HEK293 (cell line): ENCODE measurements around the gene SYTL1.
A peak's percentile ranks its signal among the peaks of the same experiment; 100 is the strongest.

Experiments
- CTCF ChIA-PET: fragments of 350-600 bp; formaldehyde crosslinking; extraction: SDS; loops from one replicate; lab custom pipeline; 2021; ENCODE audit warnings: antibody characterized with exemption; lab: Yijun Ruan, JAX
- POLR2A ChIA-PET: fragments of 300-600 bp; formaldehyde crosslinking; extraction: SDS; loops from one replicate; lab custom pipeline; 2020; ENCODE audit warnings: antibody characterized with exemption, inconsistent platforms; lab: Yijun Ruan, JAX
- H3K27ac ChIP-seq: fragments of 200-500 bp; sonication (Bioruptor generic); 2 replicates; pipeline ENCODE4 v1.5.1; 2014; ENCODE audit warnings: low read depth, low read length, control low read depth, inconsistent platforms; ENCODE audit errors: extremely low read depth
- H3K36me3 ChIP-seq, 2 experiments: fragments of 200-500 bp in 1 of 2; sonication (Bioruptor generic) in 1 of 2; 1 replicate in 1 of 2; 2 replicates in 1 of 2; pipeline ENCODE4 v1.5.1; 2014 to 2017; ENCODE audit warnings: inconsistent platforms in 2 of 2, low read length in 2 of 2; ENCODE audit not compliant: control insufficient read depth in 2 of 2, insufficient read depth in 1 of 2
- H3K4me1 ChIP-seq: fragments of 200-500 bp; sonication (Bioruptor generic); 2 replicates; pipeline ENCODE4 v1.5.1; 2014; ENCODE audit warnings: mild to moderate bottlenecking, low read length, inconsistent platforms; ENCODE audit not compliant: control insufficient read depth, insufficient read depth
- H3K4me3 ChIP-seq: 2 replicates; pipeline ENCODE4 v1.5.1; 2011; ENCODE audit warnings: low read depth, mild to moderate bottlenecking, control low read depth, low read length, moderate library complexity
- H3K9me3 ChIP-seq: fragments of 200-500 bp; sonication (Bioruptor generic); 2 replicates; pipeline ENCODE4 v1.5.1; 2014; ENCODE audit warnings: low read depth, low read length, inconsistent platforms; ENCODE audit not compliant: control insufficient read depth, insufficient read depth
- HOXC10 ChIP-seq: sonication (generic); formaldehyde crosslinking; IDR thresholded peaks from 2 replicates; pipeline ENCODE4 v1.8.1; 2023; ENCODE audit warnings: mild to moderate bottlenecking, missing genetic modification reagents
- MEIS1 ChIP-seq: sonication (generic); formaldehyde crosslinking; IDR thresholded peaks from 2 replicates; pipeline ENCODE4 v1.8.1; 2022; ENCODE audit warnings: missing genetic modification reagents, mild to moderate bottlenecking, borderline replicate concordance
- PATZ1 ChIP-seq: fragments of 450-650 bp; formaldehyde crosslinking; IDR thresholded peaks from 2 replicates; pipeline ENCODE4 v1.5.1; 2016; ENCODE audit warnings: missing biosample characterization, missing genetic modification characterization
- SCRT2 ChIP-seq: fragments of 450-650 bp; formaldehyde crosslinking; IDR thresholded peaks from 2 replicates; pipeline ENCODE4 v1.5.1; 2016; ENCODE audit warnings: missing biosample characterization, missing genetic modification characterization
- ZBTB10 ChIP-seq: fragments of 450-650 bp; formaldehyde crosslinking; IDR thresholded peaks from 2 replicates; pipeline ENCODE4 v1.5.1; 2016; ENCODE audit warnings: missing biosample characterization, missing genetic modification characterization
- ZBTB11 ChIP-seq: fragments of 450-650 bp; formaldehyde crosslinking; conservative IDR thresholded peaks from 2 replicates; pipeline ENCODE4 v1.5.1; 2016; ENCODE audit warnings: low read depth, missing biosample characterization, missing genetic modification characterization
- ZBTB48 ChIP-seq: fragments of 450-650 bp; formaldehyde crosslinking; IDR thresholded peaks from 2 replicates; pipeline ENCODE4 v1.5.1; 2016; ENCODE audit warnings: missing biosample characterization, missing genetic modification characterization
- ZNF223 ChIP-seq: fragments of 450-650 bp; formaldehyde crosslinking; IDR thresholded peaks from 2 replicates; pipeline ENCODE4 v1.5.1; 2016; ENCODE audit warnings: missing biosample characterization, missing genetic modification characterization
- ZNF302 ChIP-seq: fragments of 450-650 bp; formaldehyde crosslinking; IDR thresholded peaks from 2 replicates; pipeline ENCODE4 v1.5.1; 2016; ENCODE audit warnings: missing biosample characterization, missing genetic modification characterization, low read depth
- ZNF311 ChIP-seq: fragments of 450-650 bp; formaldehyde crosslinking; IDR thresholded peaks from 2 replicates; pipeline ENCODE4 v1.5.1; 2017; ENCODE audit warnings: missing biosample characterization, missing genetic modification characterization, borderline replicate concordance
- ZNF324 ChIP-seq: fragments of 450-650 bp; formaldehyde crosslinking; IDR thresholded peaks from 2 replicates; pipeline ENCODE4 v1.5.1; 2016; ENCODE audit warnings: missing biosample characterization, missing genetic modification characterization
- ZNF335 ChIP-seq: fragments of 450-650 bp; formaldehyde crosslinking; conservative IDR thresholded peaks from 2 replicates; pipeline ENCODE4 v1.5.1; 2016; ENCODE audit warnings: missing biosample characterization, missing genetic modification characterization
- ZNF366 ChIP-seq: fragments of 450-650 bp; formaldehyde crosslinking; conservative IDR thresholded peaks from 2 replicates; pipeline ENCODE4 v1.5.1; 2016; ENCODE audit warnings: missing biosample characterization, missing genetic modification characterization
- ZNF391 ChIP-seq: fragments of 450-650 bp; formaldehyde crosslinking; IDR thresholded peaks from 2 replicates; pipeline ENCODE4 v1.5.1; 2016; ENCODE audit warnings: low read depth, missing biosample characterization, missing genetic modification characterization, borderline replicate concordance
- ZNF501 ChIP-seq: fragments of 450-650 bp; formaldehyde crosslinking; IDR thresholded peaks from 2 replicates; pipeline ENCODE4 v1.5.1; 2016; ENCODE audit warnings: missing biosample characterization, missing genetic modification characterization
- ZNF549 ChIP-seq: fragments of 450-650 bp; IDR thresholded peaks from 2 replicates; pipeline ENCODE4 v1.5.1; 2018; ENCODE audit warnings: missing biosample characterization, missing genetic modification characterization, mild to moderate bottlenecking, inconsistent platforms, moderate library complexity
- ZNF580 ChIP-seq: fragments of 450-650 bp; formaldehyde crosslinking; IDR thresholded peaks from 2 replicates; pipeline ENCODE4 v1.5.1; 2016; ENCODE audit warnings: missing biosample characterization, missing genetic modification characterization
- ZNF704 ChIP-seq: fragments of 450-650 bp; formaldehyde crosslinking; IDR thresholded peaks from 2 replicates; pipeline ENCODE4 v1.5.1; 2016; ENCODE audit warnings: missing biosample characterization, missing genetic modification characterization
- ZNF707 ChIP-seq: fragments of 450-650 bp; formaldehyde crosslinking; IDR thresholded peaks from 2 replicates; pipeline ENCODE4 v1.5.1; 2016; ENCODE audit warnings: missing biosample characterization, missing genetic modification characterization
- ZNF792 ChIP-seq: fragments of 450-650 bp; formaldehyde crosslinking; IDR thresholded peaks from 2 replicates; pipeline ENCODE4 v1.5.1; 2016; ENCODE audit warnings: missing biosample characterization, missing genetic modification characterization
- ZSCAN30 ChIP-seq: fragments of 450-650 bp; IDR thresholded peaks from 2 replicates; pipeline ENCODE4 v1.5.1; 2018; ENCODE audit warnings: missing biosample characterization, mild to moderate bottlenecking, missing genetic modification characterization, moderate library complexity
- ZXDB ChIP-seq: fragments of 450-650 bp; formaldehyde crosslinking; IDR thresholded peaks from 2 replicates; pipeline ENCODE4 v1.5.1; 2016; ENCODE audit warnings: missing biosample characterization, missing genetic modification characterization
- TF ChIP-seq, protein P1 (sequence below): fragments of 450-650 bp; formaldehyde crosslinking; IDR thresholded peaks from 2 replicates; pipeline ENCODE4 v1.5.1; 2016; ENCODE audit warnings: missing biosample characterization, missing genetic modification characterization

Gene SYTL1

DNA sequence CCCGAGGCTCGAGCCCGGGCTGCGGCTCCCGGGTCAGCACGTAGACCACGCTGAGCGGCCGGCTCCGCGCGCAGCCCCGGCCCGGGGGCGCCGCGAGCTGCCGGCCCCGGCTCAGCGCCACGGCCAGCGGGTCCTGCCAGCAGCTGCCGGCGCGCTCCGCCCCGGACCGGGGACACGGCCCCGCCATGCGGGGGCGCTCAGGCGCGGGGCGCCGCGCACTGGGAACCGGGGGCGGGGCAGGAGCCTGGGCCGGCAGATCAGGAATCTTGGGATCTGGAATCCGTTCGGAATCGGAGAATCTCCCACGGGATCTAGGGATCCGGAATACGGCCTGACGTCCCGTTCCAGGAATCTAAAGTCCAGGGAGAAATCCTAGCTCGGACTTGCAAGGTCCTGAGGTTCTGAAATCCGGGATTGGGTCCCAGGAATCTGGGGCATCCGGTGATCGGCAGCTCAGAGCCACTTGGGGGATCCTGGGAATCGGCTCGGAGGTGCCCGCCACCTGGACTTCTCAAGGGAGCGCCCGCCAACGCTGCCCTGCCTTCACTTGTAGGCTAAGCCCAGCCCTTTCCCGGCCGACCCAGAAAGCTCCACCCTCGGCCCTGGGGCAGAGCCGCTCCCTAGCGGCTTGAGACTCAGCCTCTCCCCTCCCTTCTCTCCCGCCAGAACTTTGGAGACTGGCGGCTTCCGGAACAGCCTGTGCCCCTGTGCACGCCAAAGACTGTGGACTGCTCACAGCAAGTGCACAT, 24.8 kb downstream of the SYTL1 start, which contains the start of gene MAP3K6 (continued):
- TF ChIP-seq ZBTB10 (tag by site-specific recombination) (no peak), HOXC10 (CRISPR knock-in tag) (0 out of 2 replicates have a peak, but pooled peaks have one; percentile 70), ZNF324 (tag by site-specific recombination) (0 out of 2 replicates have a peak, but pooled peaks have one; percentile 29), ZSCAN30 (tag by site-specific recombination) (no peak), ZNF391 (tag by site-specific recombination) (0 out of 2 replicates have a peak, but pooled peaks have one; percentile 17), ZNF311 (tag by site-specific recombination) (no peak), PATZ1 (tag by site-specific recombination) (0 out of 2 replicates have a peak, but pooled peaks have one; percentile 68), ZNF335 (tag by site-specific recombination) (no peak), SCRT2 (no peak; the same call in 1 of the 2 replicates), ZNF549 (tag by site-specific recombination) (no peak), ZXDB (peak; percentile 65), ZNF704 (tag by site-specific recombination) (no peak), ZNF707 (tag by site-specific recombination) (no peak)

GRCh38 chr1:27367160-27367650, 25.4 kb downstream of the SYTL1 start:
- Histone ChIP-seq H3K36me3 (peaks cover 0 to 20% of the 10 kb centered on the region in 2 experiments; a peak in 1 of 3 replicates), H3K9me3 (no peaks in the 10 kb centered on the region), H3K4me3 (peak overlapping the region; percentile 60), H3K27ac (peak overlapping the region; percentile 78; the same call in 1 of the 2 replicates), H3K4me1 (peaks cover 2% of the 10 kb centered on the region; the same call in 1 of the 2 replicates)
- POLR2A ChIA-PET: interaction anchor here (0.7 to 2.6 kb wide), 11 partner anchors 10 to 406 kb away, joined by 3 to 23 read pairs (median 4); partner anchors contain the start of genes AHDC1, STX12, TMEM222 and WDTC1
- CTCF ChIA-PET: interaction anchor here (0.6 to 5.1 kb wide), 20 partner anchors 9 to 302 kb away, joined by 3 to 84 read pairs (median 6); partner anchors contain the start of gene CD164L2
- TF ChIP-seq ZBTB11 (tag by site-specific recombination): peak; percentile 6; the same call in 1 of the 2 replicates
- TF ChIP-seq ZNF580 (tag by site-specific recombination): no peak
- TF ChIP-seq ZBTB48 (tag by site-specific recombination): 0 out of 2 replicates have a peak, but pooled peaks have one; percentile 12
- TF ChIP-seq, protein P1, sequence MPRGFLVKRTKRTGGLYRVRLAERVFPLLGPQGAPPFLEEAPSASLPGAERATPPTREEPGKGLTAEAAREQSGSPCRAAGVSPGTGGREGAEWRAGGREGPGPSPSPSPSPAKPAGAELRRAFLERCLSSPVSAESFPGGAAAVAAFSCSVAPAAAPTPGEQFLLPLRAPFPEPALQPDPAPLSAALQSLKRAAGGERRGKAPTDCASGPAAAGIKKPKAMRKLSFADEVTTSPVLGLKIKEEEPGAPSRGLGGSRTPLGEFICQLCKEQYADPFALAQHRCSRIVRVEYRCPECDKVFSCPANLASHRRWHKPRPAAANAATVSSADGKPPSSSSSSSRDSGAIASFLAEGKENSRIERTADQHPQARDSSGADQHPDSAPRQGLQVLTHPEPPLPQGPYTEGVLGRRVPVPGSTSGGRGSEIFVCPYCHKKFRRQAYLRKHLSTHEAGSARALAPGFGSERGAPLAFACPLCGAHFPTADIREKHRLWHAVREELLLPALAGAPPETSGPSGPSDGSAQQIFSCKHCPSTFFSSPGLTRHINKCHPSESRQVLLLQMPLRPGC: no peak
- no peak for TF ChIP-seq ZNF302
- no peak for TF ChIP-seq MEIS1 (CRISPR knock-in tag)
- TF ChIP-seq ZNF501 (tag by site-specific recombination): 0 out of 2 replicates have a peak, but pooled peaks have one; percentile 17
- TF ChIP-seq ZNF366 (tag by site-specific recombination): 0 out of 2 replicates have a peak, but pooled peaks have one; percentile 4
- peak; percentile 90; the same call in 1 of the 2 replicates for TF ChIP-seq SCRT2
- TF ChIP-seq ZNF792: no peak
- TF ChIP-seq ZNF223: peak; percentile 48; the same call in 1 of the 2 replicates
- peak; percentile 87 for TF ChIP-seq ZNF335 (tag by site-specific recombination)
- TF ChIP-seq ZNF324 (tag by site-specific recombination): no peak
